ENCODE measurements around the gene MINDY1. TPM values are rescaled to one million over a fixed set of nuclear protein-coding genes. Genes with fewer than 3 reads are reported as not detected.

MINDY1 gene
- total RNA-seq (2014; rRNA removed) = 3.8 and 9.2 TPM in 2 replicates
- polyA plus RNA-seq (2012) = 5.4 TPM

GRCh38 chr1:151006327-151007052, at the start of gene MINDY1:
TSS of gene MINDY1 (minus strand) at chr1:151006902. CDS start at chr1:151002617, 4,285 bp downstream.
- peak; percentile 88 for DNase-seq (ENCODE audit: low read depth)

GRCh38 chr1:151056149-151056548, 49.4 kb upstream of the MINDY1 start:
- no peak for DNase-seq (ENCODE audit: low read depth)

- DNase-seq (ENCODE audit: low read depth) = no peak
Observed at GRCh38 chr1:151055581-151055980, 48.9 kb upstream of the MINDY1 start.

GRCh38 chr1:151054971-151055547, 48.4 kb upstream of the MINDY1 start:
- no peak for DNase-seq (ENCODE audit: low read depth)

- DNase-seq (ENCODE audit: low read depth) = no peak
Observed at GRCh38 chr1:151051356-151052009, 44.8 kb upstream of the MINDY1 start.

- no peak for DNase-seq (ENCODE audit: low read depth)
Observed at GRCh38 chr1:151050051-151050688, 43.5 kb upstream of the MINDY1 start.

- no peak for DNase-seq (ENCODE audit: low read depth)
Observed at GRCh38 chr1:151049458-151049857, 42.8 kb upstream of the MINDY1 start.

- no peak for DNase-seq (ENCODE audit: low read depth)
Observed at GRCh38 chr1:151048645-151049032, 41.9 kb upstream of the MINDY1 start.

GRCh38 chr1:151047925-151048644, 41.4 kb upstream of the MINDY1 start:
- DNase-seq (ENCODE audit: low read depth) = peak; percentile 72

- DNase-seq (ENCODE audit: low read depth) = peak; percentile 63
Observed at GRCh38 chr1:151047591-151047924, 40.9 kb upstream of the MINDY1 start, which contains the start of gene C1orf56. TSS of gene C1orf56 (plus strand) at chr1:151047751. CDS start at chr1:151047848, 97 bp downstream.

GRCh38 chr1:151043163-151043562, 36.5 kb upstream of the MINDY1 start:
- no peak for DNase-seq (ENCODE audit: low read depth)

GRCh38 chr1:151039521-151039920, 32.8 kb upstream of the MINDY1 start:
- no peak for DNase-seq (ENCODE audit: low read depth)

GRCh38 chr1:151037032-151037431, 30.3 kb upstream of the MINDY1 start:
- no peak for DNase-seq (ENCODE audit: low read depth)

GRCh38 chr1:151036356-151036755, 29.7 kb upstream of the MINDY1 start, which contains the start of gene BNIPL:
TSS of gene BNIPL (plus strand) at chr1:151036586. CDS start at chr1:151036726, 140 bp downstream.
- DNase-seq (ENCODE audit: low read depth) = no peak

GRCh38 chr1:151035167-151035566, 28.5 kb upstream of the MINDY1 start:
- no peak for DNase-seq (ENCODE audit: low read depth)

GRCh38 chr1:151032164-151032563, 25.5 kb upstream of the MINDY1 start:
- DNase-seq (ENCODE audit: low read depth) = no peak

- DNase-seq (ENCODE audit: low read depth) = no peak
Observed at GRCh38 chr1:151026460-151026859, 19.8 kb upstream of the MINDY1 start.

- DNase-seq (ENCODE audit: low read depth) = peak; percentile 65
Observed at GRCh38 chr1:151024540-151025146, 17.9 kb upstream of the MINDY1 start.

- DNase-seq (ENCODE audit: low read depth) = no peak
Observed at GRCh38 chr1:151013518-151013917, 6.8 kb upstream of the MINDY1 start.

GRCh38 chr1:151012684-151013471, 6.2 kb upstream of the MINDY1 start:
- no peak for DNase-seq (ENCODE audit: low read depth)

Data from LHCN-M2 (cell line).